Measurements from ENCODE around the gene IL1RAPL1.

DNA sequence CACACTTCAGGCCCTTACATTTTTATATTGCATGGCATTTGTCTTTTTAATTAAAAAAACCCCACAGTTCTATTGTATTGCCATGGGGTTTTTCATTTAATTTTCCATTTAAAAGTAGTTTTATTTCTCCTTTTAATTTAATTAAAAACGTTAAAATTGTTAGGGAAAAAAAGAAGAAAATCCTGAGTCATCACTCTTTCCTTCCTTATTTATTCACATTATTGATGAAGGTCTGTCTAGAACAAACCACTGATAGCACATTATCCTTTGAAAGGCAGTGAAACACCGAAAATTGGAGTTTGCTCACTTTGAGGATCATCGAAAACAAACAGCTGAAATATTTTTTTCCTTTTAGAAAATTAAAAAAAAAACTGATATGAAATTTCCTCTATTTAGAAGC lies 868.5 kb downstream of the IL1RAPL1 start:
- TF ChIP-seq CTCF (IDR thresholded peaks at IDR 0.05) (no peak), POLR2A (IDR thresholded peaks at IDR 0.05) (no peak)

All from breast epithelium (tissue), 3 donors.